Ishikawa (cell line): ENCODE measurements around the gene ARHGAP8.

Experiments
- CEBPB ChIP-seq: IDR thresholded peaks from 2 replicates; pipeline ENCODE4 v1.6.1; 2012
- CREB1 ChIP-seq: IDR thresholded peaks from 2 replicates; pipeline ENCODE4 v1.6.1; 2012; ENCODE audit warnings: low read depth
- EGR1 ChIP-seq: IDR thresholded peaks from 2 replicates; pipeline ENCODE4 v1.6.1; 2012
- EP300 ChIP-seq: IDR thresholded peaks from 2 replicates; pipeline ENCODE4 v1.6.1; 2012; ENCODE audit warnings: borderline replicate concordance
- FOXM1 ChIP-seq: IDR thresholded peaks from 2 replicates; pipeline ENCODE4 v1.6.1; 2012; ENCODE audit warnings: low read depth, borderline replicate concordance
- RAD21 ChIP-seq: IDR thresholded peaks from 2 replicates; pipeline ENCODE4 v1.6.1; 2012; ENCODE audit warnings: low read depth
- TAF1 ChIP-seq: IDR thresholded peaks from 2 replicates; pipeline ENCODE4 v1.6.1; 2012; ENCODE audit warnings: low read depth, mild to moderate bottlenecking
- YY1 ChIP-seq: IDR thresholded peaks from 2 replicates; pipeline ENCODE4 v1.6.1; 2012; ENCODE audit warnings: low read depth
- ZBTB7A ChIP-seq: IDR thresholded peaks from 2 replicates; pipeline ENCODE4 v1.6.1; 2012; ENCODE audit warnings: low read depth
- TF ChIP-seq, protein P1 (sequence below): IDR thresholded peaks from 2 replicates; pipeline ENCODE4 v1.6.1; 2012
- TF ChIP-seq, protein P2 (sequence below): IDR thresholded peaks from 2 replicates; pipeline ENCODE4 v1.6.1; 2012
- TF ChIP-seq, protein P3 (sequence below): IDR thresholded peaks from 2 replicates; pipeline ENCODE4 v1.6.1; 2012; ENCODE audit warnings: low read depth, mild to moderate bottlenecking

DNA sequence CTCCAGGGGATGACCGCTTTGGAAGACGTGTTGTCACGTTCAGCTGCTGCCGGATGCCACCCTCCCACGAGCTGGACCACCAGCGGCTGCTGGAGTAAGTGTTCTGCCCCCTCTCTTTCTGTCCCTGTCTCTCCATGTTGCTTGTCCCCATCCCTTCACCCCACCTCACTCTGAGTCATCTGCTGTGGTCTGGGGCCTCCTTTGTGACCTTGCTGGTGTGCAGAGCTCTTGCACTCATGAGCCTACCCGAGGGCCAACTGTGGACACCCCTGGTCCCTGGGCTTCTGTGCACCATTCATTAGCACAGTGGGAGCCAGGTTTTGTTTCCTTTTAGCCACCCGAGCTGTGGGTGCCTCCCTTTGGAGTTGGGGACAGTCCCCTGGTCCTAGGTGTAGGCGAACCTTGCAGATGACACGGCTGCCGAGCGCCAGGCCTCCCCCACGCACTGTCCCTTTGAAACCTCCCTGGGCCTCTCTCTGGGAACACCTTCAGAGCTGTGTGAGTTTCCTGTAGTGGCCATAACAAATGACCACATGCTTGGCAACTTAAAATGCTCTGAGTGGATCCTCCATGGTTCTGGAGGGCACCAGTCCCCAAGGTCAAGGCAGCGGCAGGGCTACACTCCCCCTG, 49.8 kb downstream of the ARHGAP8 start:
- TF ChIP-seq CREB1: no peak
- TF ChIP-seq EP300: no peak
- TF ChIP-seq RAD21: no peak
- TF ChIP-seq YY1: no peak
- TF ChIP-seq, protein P1, sequence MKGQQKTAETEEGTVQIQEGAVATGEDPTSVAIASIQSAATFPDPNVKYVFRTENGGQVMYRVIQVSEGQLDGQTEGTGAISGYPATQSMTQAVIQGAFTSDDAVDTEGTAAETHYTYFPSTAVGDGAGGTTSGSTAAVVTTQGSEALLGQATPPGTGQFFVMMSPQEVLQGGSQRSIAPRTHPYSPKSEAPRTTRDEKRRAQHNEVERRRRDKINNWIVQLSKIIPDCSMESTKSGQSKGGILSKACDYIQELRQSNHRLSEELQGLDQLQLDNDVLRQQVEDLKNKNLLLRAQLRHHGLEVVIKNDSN: no peak
- TF ChIP-seq EGR1: no peak
- TF ChIP-seq CEBPB: no peak
- no peak for TF ChIP-seq TAF1
- TF ChIP-seq, protein P2, sequence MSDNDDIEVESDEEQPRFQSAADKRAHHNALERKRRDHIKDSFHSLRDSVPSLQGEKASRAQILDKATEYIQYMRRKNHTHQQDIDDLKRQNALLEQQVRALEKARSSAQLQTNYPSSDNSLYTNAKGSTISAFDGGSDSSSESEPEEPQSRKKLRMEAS: no peak
- TF ChIP-seq, protein P3, sequence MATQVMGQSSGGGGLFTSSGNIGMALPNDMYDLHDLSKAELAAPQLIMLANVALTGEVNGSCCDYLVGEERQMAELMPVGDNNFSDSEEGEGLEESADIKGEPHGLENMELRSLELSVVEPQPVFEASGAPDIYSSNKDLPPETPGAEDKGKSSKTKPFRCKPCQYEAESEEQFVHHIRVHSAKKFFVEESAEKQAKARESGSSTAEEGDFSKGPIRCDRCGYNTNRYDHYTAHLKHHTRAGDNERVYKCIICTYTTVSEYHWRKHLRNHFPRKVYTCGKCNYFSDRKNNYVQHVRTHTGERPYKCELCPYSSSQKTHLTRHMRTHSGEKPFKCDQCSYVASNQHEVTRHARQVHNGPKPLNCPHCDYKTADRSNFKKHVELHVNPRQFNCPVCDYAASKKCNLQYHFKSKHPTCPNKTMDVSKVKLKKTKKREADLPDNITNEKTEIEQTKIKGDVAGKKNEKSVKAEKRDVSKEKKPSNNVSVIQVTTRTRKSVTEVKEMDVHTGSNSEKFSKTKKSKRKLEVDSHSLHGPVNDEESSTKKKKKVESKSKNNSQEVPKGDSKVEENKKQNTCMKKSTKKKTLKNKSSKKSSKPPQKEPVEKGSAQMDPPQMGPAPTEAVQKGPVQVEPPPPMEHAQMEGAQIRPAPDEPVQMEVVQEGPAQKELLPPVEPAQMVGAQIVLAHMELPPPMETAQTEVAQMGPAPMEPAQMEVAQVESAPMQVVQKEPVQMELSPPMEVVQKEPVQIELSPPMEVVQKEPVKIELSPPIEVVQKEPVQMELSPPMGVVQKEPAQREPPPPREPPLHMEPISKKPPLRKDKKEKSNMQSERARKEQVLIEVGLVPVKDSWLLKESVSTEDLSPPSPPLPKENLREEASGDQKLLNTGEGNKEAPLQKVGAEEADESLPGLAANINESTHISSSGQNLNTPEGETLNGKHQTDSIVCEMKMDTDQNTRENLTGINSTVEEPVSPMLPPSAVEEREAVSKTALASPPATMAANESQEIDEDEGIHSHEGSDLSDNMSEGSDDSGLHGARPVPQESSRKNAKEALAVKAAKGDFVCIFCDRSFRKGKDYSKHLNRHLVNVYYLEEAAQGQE: no peak
- no peak for TF ChIP-seq FOXM1
- TF ChIP-seq ZBTB7A: no peak
